ENCODE data around the gene RRBP1.

GRCh38 chr20:17684077-17684888 lies 2.2 kb upstream of the RRBP1 start:
- TF ChIP-seq CTCF (IDR thresholded peaks at IDR 0.05), result no peak
- TF ChIP-seq POLR2A (IDR thresholded peaks at IDR 0.05), result no peak
- TF ChIP-seq POLR2AphosphoS5 (IDR thresholded peaks at IDR 0.05), result no peak
